Skeletal muscle tissue (tissue), 4 donors: ENCODE data around the gene B3GNT5. TPM values are rescaled to one million over a fixed set of nuclear protein-coding genes. Genes with fewer than 3 reads are reported as not detected.

Experiments used
- H3K27ac ChIP-seq: one replicate; pipeline ENCODE4 v1.7.0; 2013; ENCODE audit warnings: mild to moderate bottlenecking, low read depth, low read length, inconsistent platforms
- H3K27me3 ChIP-seq, 3 donors: one replicate each; pipeline ENCODE4 v1.7.0; 2013; ENCODE audit warnings: low read length in 3 of 3; ENCODE audit not compliant: control insufficient read depth in 3 of 3, insufficient read depth in 3 of 3
- H3K36me3 ChIP-seq, 3 donors: one replicate each; pipeline ENCODE4 v1.7.0; 2013; ENCODE audit warnings: low read length in 3 of 3; ENCODE audit not compliant: control insufficient read depth in 3 of 3, insufficient read depth in 3 of 3
- H3K4me1 ChIP-seq, 3 donors: one replicate each; pipeline ENCODE4 v1.7.0; 2013; ENCODE audit warnings: low read length in 3 of 3, mild to moderate bottlenecking in 3 of 3; ENCODE audit not compliant: control insufficient read depth in 3 of 3, insufficient read depth in 3 of 3
- H3K4me3 ChIP-seq, 3 donors: one replicate each; pipeline ENCODE4 v1.7.0; 2013; ENCODE audit warnings: low read length in 3 of 3
- H3K9ac ChIP-seq, 3 donors: one replicate each; pipeline ENCODE4 v1.7.0; 2013; ENCODE audit warnings: low read length in 3 of 3, mild to moderate bottlenecking in 3 of 3, moderate library complexity in 2 of 3, low read depth in 1 of 3
- H3K9me3 ChIP-seq, 3 donors: one replicate each; pipeline ENCODE4 v1.7.0; 2013; ENCODE audit warnings: low read length in 3 of 3; ENCODE audit not compliant: control insufficient read depth in 3 of 3
- total RNA-seq: library from RNA; depleted of rRNA; stranded (reverse); fragments of >200 nt; gene quantifications from one replicate; pipeline ENCODE4 v1.2.3, GENCODE V29; 2014
- donor health status: Osteomylitis.

B3GNT5 gene
- total RNA-seq, 1 donor from 2014 or later: 4.2 TPM

DNA sequence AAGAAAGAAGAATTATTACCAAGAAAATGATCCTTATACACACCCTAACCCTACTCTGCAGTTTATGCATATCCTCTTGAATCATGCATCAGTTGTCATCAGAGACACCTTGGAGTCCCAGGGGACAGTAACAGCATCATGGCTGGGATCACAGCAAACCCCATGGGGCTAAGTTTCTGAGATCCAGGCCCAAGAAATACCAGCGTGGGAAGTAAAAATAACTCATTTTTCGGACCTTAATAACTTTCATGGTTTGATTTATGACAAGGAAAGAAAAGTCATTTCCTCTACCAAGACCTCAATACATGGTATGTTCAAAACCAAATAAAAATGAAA lies 38.8 kb upstream of the B3GNT5 start:
- no peak overlapping the region for H3K27ac ChIP-seq

DNA sequence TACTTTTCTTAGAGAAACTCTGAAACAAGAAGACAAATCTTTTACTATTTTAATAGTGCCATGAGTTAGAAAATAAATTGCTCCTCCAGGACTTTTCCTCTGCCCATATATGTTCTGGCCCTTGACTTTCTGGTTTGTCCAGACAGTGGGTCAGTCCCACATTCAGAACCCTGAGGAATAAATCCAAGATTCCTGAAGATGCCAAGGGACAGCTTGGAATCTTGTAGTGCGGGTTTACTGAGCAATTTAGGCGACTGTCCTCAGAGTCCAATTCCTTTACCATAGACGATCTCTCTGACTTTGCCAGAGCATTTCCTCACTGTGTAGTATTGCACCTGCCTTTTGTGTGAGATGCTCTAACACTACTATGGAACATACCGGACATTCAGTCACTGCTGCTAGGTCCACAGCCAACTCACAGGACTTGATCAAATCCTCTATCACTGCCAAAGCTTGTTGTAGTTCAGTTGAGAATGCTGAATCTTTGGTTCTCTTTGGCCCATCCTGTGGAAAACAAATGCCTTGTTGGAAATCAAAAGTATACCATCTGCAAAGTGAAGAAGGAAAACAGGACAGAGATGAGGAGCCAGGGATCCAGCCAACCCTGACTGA lies 37.4 kb upstream of the B3GNT5 start:
- peaks cover 0 to 5% (median 5%) of the 10 kb centered on the region in 3 donors for H3K4me1 ChIP-seq
- no peak overlapping the region for H3K27ac ChIP-seq
- H3K36me3 ChIP-seq: peaks cover 0 to 5% (median 0%) of the 10 kb centered on the region in 3 donors
- no peak overlapping the region for H3K4me3 ChIP-seq
- no peaks in the 10 kb centered on the region for H3K27me3 ChIP-seq
- no peak overlapping the region for H3K9ac ChIP-seq
- H3K9me3 ChIP-seq: no peaks in the 10 kb centered on the region

More for the DNA sequence above, 38.8 kb upstream of the B3GNT5 start:
- Histone ChIP-seq H3K9ac (no peak overlapping the region), H3K9me3 (no peaks in the 10 kb centered on the region), H3K27me3 (no peaks in the 10 kb centered on the region), H3K36me3 (peaks cover 0 to 5% (median 0%) of the 10 kb centered on the region in 3 donors), H3K4me3 (no peak overlapping the region), H3K4me1 (peaks cover 0 to 5% (median 5%) of the 10 kb centered on the region in 3 donors)

- Histone ChIP-seq H3K9ac (no peak overlapping the region), H3K27me3 (no peaks in the 10 kb centered on the region), H3K27ac (no peak overlapping the region), H3K4me1 (peaks cover 0 to 3% (median 0%) of the 10 kb centered on the region in 3 donors), H3K4me3 (no peak overlapping the region), H3K9me3 (no peaks in the 10 kb centered on the region), H3K36me3 (peaks cover 0 to 5% (median 0%) of the 10 kb centered on the region in 3 donors)
These were observed 35.3 kb upstream of the B3GNT5 start for GRCh38 chr3:183217548-183218332.

DNA sequence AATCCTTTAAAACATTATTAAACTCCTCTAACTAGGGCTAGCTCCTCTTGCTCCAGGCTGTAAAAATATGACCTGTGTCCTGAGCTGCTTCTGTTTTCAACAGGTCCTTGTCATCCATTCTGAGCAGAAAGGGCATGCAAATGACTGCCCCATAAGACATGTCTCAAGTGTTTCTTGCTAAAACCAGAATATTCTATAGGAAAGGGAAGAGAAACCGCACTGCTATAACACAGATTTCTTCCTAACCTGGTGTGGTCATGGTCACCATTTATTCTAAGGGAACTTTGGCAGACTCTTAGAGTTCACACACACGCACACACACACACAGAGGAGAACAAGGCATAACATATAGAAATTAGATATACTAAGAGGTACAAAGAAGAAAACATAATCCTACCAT lies 34.2 kb upstream of the B3GNT5 start:
- Histone ChIP-seq H3K4me1 (peaks cover 0 to 3% (median 0%) of the 10 kb centered on the region in 3 donors), H3K27ac (no peak overlapping the region), H3K4me3 (no peak overlapping the region), H3K9ac (no peak overlapping the region), H3K9me3 (no peaks in the 10 kb centered on the region), H3K36me3 (peaks cover 0 to 5% (median 0%) of the 10 kb centered on the region in 3 donors), H3K27me3 (no peaks in the 10 kb centered on the region)

DNA sequence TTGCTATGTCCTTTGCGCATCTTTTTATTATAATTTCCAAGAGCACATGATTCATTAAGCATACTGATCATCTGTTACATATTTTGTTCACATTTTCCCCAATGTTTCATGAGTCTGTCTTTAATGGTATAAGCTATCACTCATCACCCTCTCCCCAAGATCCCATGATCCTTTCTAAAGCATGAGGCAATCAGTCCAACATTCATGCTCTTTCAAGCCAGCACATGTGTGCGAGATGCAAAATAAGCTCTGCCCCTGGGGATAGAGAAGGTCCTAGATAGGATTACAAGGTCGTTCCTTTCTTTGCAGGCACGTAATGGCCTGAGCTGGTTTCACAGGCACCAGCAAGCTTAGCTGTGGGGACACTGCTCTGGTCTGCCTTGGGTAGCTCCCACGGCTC lies 32.2 kb upstream of the B3GNT5 start:
- peaks cover 0 to 2% (median 0%) of the 10 kb centered on the region in 3 donors for H3K36me3 ChIP-seq
- no peak overlapping the region for H3K27ac ChIP-seq
- no peaks in the 10 kb centered on the region for H3K27me3 ChIP-seq
- no peaks in the 10 kb centered on the region for H3K9me3 ChIP-seq
- H3K4me1 ChIP-seq: no peaks in the 10 kb centered on the region
- H3K4me3 ChIP-seq: no peak overlapping the region
- H3K9ac ChIP-seq: no peak overlapping the region

- Histone ChIP-seq H3K27me3 (no peaks in the 10 kb centered on the region), H3K4me1 (no peaks in the 10 kb centered on the region), H3K9ac (no peak overlapping the region), H3K36me3 (peaks cover 0 to 2% (median 0%) of the 10 kb centered on the region in 3 donors), H3K27ac (no peak overlapping the region), H3K9me3 (no peaks in the 10 kb centered on the region), H3K4me3 (no peak overlapping the region)
These were observed 30.3 kb upstream of the B3GNT5 start for GRCh38 chr3:183222631-183223235.

DNA sequence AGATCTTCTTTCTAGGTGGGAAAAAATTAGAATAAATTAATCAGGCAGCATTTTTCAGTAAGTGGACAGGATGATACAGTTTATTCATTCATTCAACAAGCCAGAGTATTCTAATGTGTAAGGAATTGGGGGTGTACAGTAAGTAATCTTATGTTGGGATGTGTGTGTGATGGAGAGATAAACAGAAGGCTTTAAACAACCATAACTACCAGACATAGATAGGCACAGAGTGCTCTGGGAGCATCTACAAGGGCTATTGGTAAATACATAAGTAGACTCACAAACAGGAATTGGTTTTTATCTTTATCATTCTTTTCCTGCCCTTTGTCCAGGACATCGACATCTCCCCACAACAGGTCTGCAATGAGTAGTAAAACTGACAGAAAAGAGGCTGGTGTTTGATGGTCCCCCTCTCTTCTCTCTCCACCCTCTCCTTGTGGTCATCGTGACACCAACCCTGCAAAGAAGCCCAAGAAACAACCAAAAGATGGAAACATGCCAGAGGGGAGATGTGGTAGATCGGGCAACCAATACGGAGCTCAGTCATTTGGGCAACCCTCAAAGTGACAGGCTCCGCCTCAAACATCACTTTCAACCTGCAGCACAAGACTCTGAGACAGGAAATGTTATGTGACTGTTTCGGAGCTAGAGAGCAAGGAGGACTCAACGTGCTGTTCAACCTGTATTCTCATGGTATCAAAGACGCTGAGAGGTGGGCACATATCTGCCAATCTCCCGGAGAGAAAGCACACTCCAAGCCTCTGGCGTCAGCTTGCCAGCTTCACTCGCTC lies 28.7 kb upstream of the B3GNT5 start:
- Histone ChIP-seq H3K4me3 (no peak overlapping the region), H3K27me3 (no peaks in the 10 kb centered on the region), H3K4me1 (no peaks in the 10 kb centered on the region), H3K9ac (no peak overlapping the region), H3K36me3 (peaks cover 0 to 2% (median 0%) of the 10 kb centered on the region in 3 donors), H3K27ac (no peak overlapping the region), H3K9me3 (no peaks in the 10 kb centered on the region)

- peaks cover 0 to 2% (median 0%) of the 10 kb centered on the region in 3 donors for H3K36me3 ChIP-seq
- H3K27me3 ChIP-seq: no peaks in the 10 kb centered on the region
- H3K4me1 ChIP-seq: no peaks in the 10 kb centered on the region
- no peak overlapping the region for H3K9ac ChIP-seq
- no peak overlapping the region for H3K4me3 ChIP-seq
- no peaks in the 10 kb centered on the region for H3K9me3 ChIP-seq
- no peak overlapping the region for H3K27ac ChIP-seq
These were observed 26.6 kb upstream of the B3GNT5 start for GRCh38 chr3:183226333-183226890.

GRCh38 chr3:183227586-183227985 lies 25.5 kb upstream of the B3GNT5 start:
- H3K9ac ChIP-seq: no peak overlapping the region
- no peaks in the 10 kb centered on the region for H3K9me3 ChIP-seq
- H3K27me3 ChIP-seq: no peaks in the 10 kb centered on the region
- H3K36me3 ChIP-seq: peaks cover 0 to 2% (median 0%) of the 10 kb centered on the region in 3 donors
- no peak overlapping the region for H3K4me3 ChIP-seq
- H3K27ac ChIP-seq: no peak overlapping the region
- H3K4me1 ChIP-seq: no peaks in the 10 kb centered on the region
